ENCODE results near the gene CRYGS. TPM values are rescaled to one million over a fixed set of nuclear protein-coding genes. Genes with fewer than 3 reads are reported as not detected.

Gene CRYGS
- polyA plus RNA-seq, 2 of the 4 experiments (the other 2 are of a cell fraction): 0.65 to 2.5 TPM

- H3K4me3 ChIP-seq: no peak overlapping the region
- no peak for TF ChIP-seq CEBPB (IDR thresholded peaks at IDR 0.05)
- TF ChIP-seq HES2 (IDR thresholded peaks at IDR 0.05): no peak
- TF ChIP-seq CHD4 (IDR thresholded peaks at IDR 0.05; ENCODE audit: borderline replicate concordance): no peak
- no peak for TF ChIP-seq RAD21 (conservative IDR thresholded peaks at IDR 0.05 in 1 of 2, IDR thresholded peaks at IDR 0.05 in 1 of 2)
- no peak for TF ChIP-seq TP53 (CRISPR knock-in tag; IDR thresholded peaks at IDR 0.05)
- TF ChIP-seq JUN (IDR thresholded peaks at IDR 0.05): no peak
- no peak for TF ChIP-seq HEYL (CRISPR knock-in tag; IDR thresholded peaks at IDR 0.05)
- TF ChIP-seq CBX2 (IDR thresholded peaks at IDR 0.05; ENCODE audit: borderline replicate concordance, low read depth): no peak
- no peak for TF ChIP-seq USF2 (IDR thresholded peaks at IDR 0.05)
- TF ChIP-seq MYC (IDR thresholded peaks at IDR 0.05; ENCODE audit: borderline replicate concordance, low read length): no peak
- no peak for TF ChIP-seq RARB (CRISPR knock-in tag; IDR thresholded peaks at IDR 0.05)
- TF ChIP-seq TFCP2L1 (CRISPR knock-in tag; IDR thresholded peaks at IDR 0.05): no peak
- TF ChIP-seq EHF (CRISPR knock-in tag; IDR thresholded peaks at IDR 0.05): no peak
- no peak for TF ChIP-seq NPAS2 (CRISPR knock-in tag; IDR thresholded peaks at IDR 0.05; ENCODE audit: borderline replicate concordance)
- H3K27ac ChIP-seq: no peak overlapping the region
- no peak for FAIRE-seq
- 66% methylated on average over 5 of the region's 5 CpGs for WGBS (ENCODE audit: missing lambda C conversion rate)
- DNase-seq (ENCODE audit: low read depth in 1 of 2, low spot score in 1 of 2): no peak
- ChIA-PET CTCF (interaction anchor here (5.1 kb wide), 1 partner anchor 32 kb away, joined by 51 read pairs; no protein-coding TSS in a partner anchor), POLR2A (no interaction called here)
- H3K4me2 ChIP-seq: no peak overlapping the region
- H3K4me1 ChIP-seq: peaks cover 6% of the 10 kb centered on the region
- H3K9me3 ChIP-seq: no peaks in the 10 kb centered on the region
- ATAC-seq: no peak
These were observed 39.7 kb upstream of the CRYGS start for GRCh38 chr3:186583831-186584230.

DNA sequence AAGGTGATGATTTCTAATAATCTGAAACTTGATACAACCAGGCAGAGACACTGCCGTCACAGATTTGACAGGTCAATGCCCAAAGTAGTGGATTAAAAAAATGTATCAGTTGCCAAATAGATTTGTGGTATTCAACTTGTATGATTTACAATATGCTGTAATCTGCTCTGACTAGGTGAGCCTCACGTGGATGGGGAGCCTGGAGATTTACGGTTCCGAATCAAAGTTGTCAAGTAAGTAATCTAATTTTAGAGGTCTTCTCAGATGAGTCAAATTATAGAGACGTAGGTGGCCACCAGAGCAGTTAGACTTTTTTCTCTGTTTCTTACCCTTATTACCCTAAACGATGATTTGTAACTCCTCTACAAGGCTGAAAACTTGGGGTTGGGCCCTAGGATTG, 38.4 kb upstream of the CRYGS start:
- POLR2A ChIA-PET: no interaction called here
- no peak for ATAC-seq
- Histone ChIP-seq H3K27ac (no peak overlapping the region), H3K4me1 (no peaks in the 10 kb centered on the region), H3K9me3 (no peaks in the 10 kb centered on the region), H3K4me3 (no peak overlapping the region), H3K4me2 (no peak overlapping the region)
- CTCF ChIA-PET: interaction anchor here (5.1 kb wide), 1 partner anchor 33 kb away, joined by 51 read pairs; no protein-coding TSS in a partner anchor
- WGBS (ENCODE audit: missing lambda C conversion rate): 94% methylated on average over 6 of the region's 6 CpGs
- TF ChIP-seq ZNF302 (CRISPR knock-in tag; IDR thresholded peaks at IDR 0.05): no peak
- no peak for TF ChIP-seq TFCP2L1 (CRISPR knock-in tag; IDR thresholded peaks at IDR 0.05)
- no peak for TF ChIP-seq MAZ (IDR thresholded peaks at IDR 0.05; ENCODE audit: borderline replicate concordance, low read depth, low read length)
- TF ChIP-seq ESRRA (IDR thresholded peaks at IDR 0.05; ENCODE audit: borderline replicate concordance, low read length): no peak
- TF ChIP-seq FOXS1 (CRISPR knock-in tag; IDR thresholded peaks at IDR 0.05): no peak
- no peak for TF ChIP-seq RARB (CRISPR knock-in tag; IDR thresholded peaks at IDR 0.05)
- TF ChIP-seq NPAS2 (CRISPR knock-in tag; IDR thresholded peaks at IDR 0.05; ENCODE audit: borderline replicate concordance): no peak
- no peak for TF ChIP-seq RNF2 (IDR thresholded peaks at IDR 0.05; ENCODE audit: borderline replicate concordance, low read depth)
- no peak for TF ChIP-seq HOXB5 (CRISPR knock-in tag; IDR thresholded peaks at IDR 0.05)
- TF ChIP-seq GATA3 (IDR thresholded peaks at IDR 0.05; ENCODE audit: borderline replicate concordance): no peak
- FAIRE-seq: no peak
- no peak for DNase-seq (ENCODE audit: low read depth in 1 of 2, low spot score in 1 of 2)

GRCh38 chr3:186580785-186581184, 36.6 kb upstream of the CRYGS start:
- ATAC-seq (no peak), FAIRE-seq (no peak), DNase-seq (ENCODE audit: low read depth in 1 of 2, low spot score in 1 of 2) (no peak)
- no peaks in the 10 kb centered on the region for H3K9me3 ChIP-seq
- no peak for TF ChIP-seq ZNF302 (CRISPR knock-in tag; IDR thresholded peaks at IDR 0.05)
- H3K4me2 ChIP-seq: no peak overlapping the region
- H3K4me1 ChIP-seq: no peaks in the 10 kb centered on the region
- no peak overlapping the region for H3K4me3 ChIP-seq
- H3K27ac ChIP-seq: no peak overlapping the region
- ChIA-PET POLR2A (no interaction called here), CTCF (interaction anchor here (0.6 to 2.1 kb wide), 2 partner anchors 37 to 1098 kb away, joined by 3 to 7 read pairs; no protein-coding TSS in a partner anchor)
- 97% methylated on average over 3 of the region's 3 CpGs for WGBS (ENCODE audit: missing lambda C conversion rate)

DNA sequence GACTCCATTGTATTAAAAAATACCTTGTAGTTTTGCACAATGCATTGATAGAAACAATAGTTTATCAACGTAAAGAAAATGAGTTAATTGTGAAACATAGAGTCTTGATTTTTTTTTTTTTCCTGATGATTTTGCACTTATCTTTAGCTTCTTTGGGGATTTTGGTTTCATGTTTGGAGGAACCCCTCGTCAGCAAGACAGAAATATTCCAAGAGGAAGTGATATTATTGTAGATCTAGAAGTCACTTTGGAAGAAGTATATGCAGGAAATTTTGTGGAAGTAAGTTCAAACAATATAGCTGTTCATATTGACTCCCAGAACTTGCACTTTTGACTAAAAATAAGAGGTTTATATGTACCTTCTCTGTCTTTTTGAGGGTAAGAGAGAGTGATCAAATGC, 33.3 kb upstream of the CRYGS start:
- Histone ChIP-seq H3K4me3 (no peak overlapping the region), H3K9me3 (no peaks in the 10 kb centered on the region), H3K4me2 (no peak overlapping the region), H3K27ac (no peak overlapping the region), H3K4me1 (no peaks in the 10 kb centered on the region)
- TF ChIP-seq RFX5 (IDR thresholded peaks at IDR 0.05) (no peak), FOSB (CRISPR knock-in tag; IDR thresholded peaks at IDR 0.05) (no peak), PBX3 (IDR thresholded peaks at IDR 0.05) (no peak), SMC3 (IDR thresholded peaks at IDR 0.05) (no peak), E2F6 (IDR thresholded peaks at IDR 0.05; ENCODE audit: borderline replicate concordance, low read depth) (no peak), CHD2 (IDR thresholded peaks at IDR 0.05; ENCODE audit: low read length, partially characterized antibody) (no peak), KDM1A (IDR thresholded peaks at IDR 0.05; ENCODE audit: low read depth) (no peak), MYC (IDR thresholded peaks at IDR 0.05; ENCODE audit: borderline replicate concordance, low read length) (no peak), MAFK (IDR thresholded peaks at IDR 0.05; ENCODE audit: partially characterized antibody) (no peak)
- 78% methylated on average over 2 of the region's 2 CpGs for WGBS (ENCODE audit: missing lambda C conversion rate)
- CTCF ChIA-PET: no interaction called here
- DNase-seq (ENCODE audit: low read depth in 1 of 2, low spot score in 1 of 2) (no peak), ATAC-seq (no peak), FAIRE-seq (no peak)
- POLR2A ChIA-PET: no interaction called here

Data from A549 (cell line).